ENCODE measurements around the gene NENF.
A peak's percentile ranks its signal among the peaks of the same experiment; 100 is the strongest.

NENF gene

DNA sequence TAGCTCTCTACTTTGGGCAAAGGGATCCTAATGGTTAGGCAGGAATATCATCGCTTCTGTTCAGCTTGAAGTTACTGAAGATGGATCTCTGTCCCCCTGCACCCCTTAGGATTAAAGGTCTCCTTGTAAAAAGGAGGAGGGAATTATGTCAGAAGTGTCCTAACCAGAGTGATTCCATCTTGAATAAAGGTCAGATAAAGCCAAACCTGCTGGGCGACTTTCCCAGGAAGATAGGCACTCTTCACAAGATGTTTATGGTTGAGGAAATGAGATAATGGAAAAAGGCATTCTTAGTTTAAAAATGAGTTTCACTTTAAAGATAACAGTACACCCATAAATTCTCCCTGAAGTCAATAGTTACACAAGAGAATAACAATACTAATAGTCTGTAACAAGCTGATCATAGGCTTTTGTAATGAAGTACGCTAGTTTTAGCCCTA, 1.7 kb upstream of the NENF start:
- no peaks in the 10 kb centered on the region for H3K36me3 ChIP-seq (ENCODE audit: control insufficient read depth, insufficient read depth, low read length)
- H3K27me3 ChIP-seq (replicated peaks; ENCODE audit: control insufficient read depth, insufficient read depth, low read length, poor library complexity, severe bottlenecking), result no peaks in the 10 kb centered on the region
- peaks cover 14% of the 10 kb centered on the region for H3K4me1 ChIP-seq (ENCODE audit: control insufficient read depth, insufficient read depth, low read length, poor library complexity, severe bottlenecking)
- no peak for DNase-seq
- H3K4me3 ChIP-seq (ENCODE audit: insufficient read depth, low read depth, low read length, poor library complexity, severe bottlenecking), result no peak overlapping the region
- H3K27ac ChIP-seq (ENCODE audit: insufficient read depth, low read length, poor library complexity, severe bottlenecking), result no peak overlapping the region
- H3K9me3 ChIP-seq (ENCODE audit: control insufficient read depth, low read length), result no peaks in the 10 kb centered on the region

GRCh38 chr1:212431644-212432043, 1.1 kb upstream of the NENF start:
- Histone ChIP-seq H3K27me3 (replicated peaks; ENCODE audit: control insufficient read depth, insufficient read depth, low read length, poor library complexity, severe bottlenecking) (no peaks in the 10 kb centered on the region), H3K9me3 (ENCODE audit: control insufficient read depth, low read length) (no peaks in the 10 kb centered on the region), H3K4me3 (ENCODE audit: insufficient read depth, low read depth, low read length, poor library complexity, severe bottlenecking) (no peak overlapping the region), H3K4me1 (ENCODE audit: control insufficient read depth, insufficient read depth, low read length, poor library complexity, severe bottlenecking) (peaks cover 14% of the 10 kb centered on the region), H3K27ac (ENCODE audit: insufficient read depth, low read length, poor library complexity, severe bottlenecking) (no peak overlapping the region), H3K36me3 (ENCODE audit: control insufficient read depth, insufficient read depth, low read length) (no peaks in the 10 kb centered on the region)
- DNase-seq, result no peak

DNA sequence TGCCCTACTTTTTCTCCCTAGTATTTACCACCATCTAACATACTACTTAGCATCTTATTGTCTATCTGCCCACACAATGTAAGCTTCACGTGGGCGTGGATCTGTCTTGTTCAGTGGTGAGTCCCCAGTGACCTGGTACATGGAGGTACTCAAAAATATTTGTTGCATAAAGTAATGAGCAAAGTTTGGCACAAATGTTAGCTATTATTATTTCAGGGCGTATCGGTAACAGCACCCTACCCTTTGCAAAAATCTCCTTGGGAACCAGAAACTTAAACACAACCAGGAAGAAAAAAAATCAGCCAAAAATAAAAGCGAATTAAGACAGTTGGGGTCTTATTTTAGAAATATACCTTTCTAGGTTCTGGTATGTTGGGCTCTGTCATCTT, 454 bp upstream of the NENF start:
- Histone ChIP-seq H3K36me3 (ENCODE audit: control insufficient read depth, insufficient read depth, low read length) (no peaks in the 10 kb centered on the region), H3K4me1 (ENCODE audit: control insufficient read depth, insufficient read depth, low read length, poor library complexity, severe bottlenecking) (peaks cover 14% of the 10 kb centered on the region), H3K9me3 (ENCODE audit: control insufficient read depth, low read length) (no peaks in the 10 kb centered on the region), H3K27ac (ENCODE audit: insufficient read depth, low read length, poor library complexity, severe bottlenecking) (peak overlapping the region; percentile 34), H3K27me3 (replicated peaks; ENCODE audit: control insufficient read depth, insufficient read depth, low read length, poor library complexity, severe bottlenecking) (no peaks in the 10 kb centered on the region), H3K4me3 (ENCODE audit: insufficient read depth, low read depth, low read length, poor library complexity, severe bottlenecking) (peak overlapping the region; percentile 65)
- DNase-seq, result no peak

- Histone ChIP-seq H3K27ac (ENCODE audit: insufficient read depth, low read length, poor library complexity, severe bottlenecking) (no peak overlapping the region), H3K4me3 (ENCODE audit: insufficient read depth, low read depth, low read length, poor library complexity, severe bottlenecking) (peak overlapping the region; percentile 65)
Observed at GRCh38 chr1:212433577-212434462, 1.1 kb downstream of the NENF start.

GRCh38 chr1:212434992-212435391, 2.3 kb downstream of the NENF start:
- Histone ChIP-seq H3K4me3 (ENCODE audit: insufficient read depth, low read depth, low read length, poor library complexity, severe bottlenecking) (no peak overlapping the region), H3K36me3 (ENCODE audit: control insufficient read depth, insufficient read depth, low read length) (no peaks in the 10 kb centered on the region), H3K27ac (ENCODE audit: insufficient read depth, low read length, poor library complexity, severe bottlenecking) (no peak overlapping the region), H3K27me3 (replicated peaks; ENCODE audit: control insufficient read depth, insufficient read depth, low read length, poor library complexity, severe bottlenecking) (no peaks in the 10 kb centered on the region), H3K9me3 (ENCODE audit: control insufficient read depth, low read length) (no peaks in the 10 kb centered on the region), H3K4me1 (ENCODE audit: control insufficient read depth, insufficient read depth, low read length, poor library complexity, severe bottlenecking) (peaks cover 14% of the 10 kb centered on the region)
- no peak for DNase-seq

More at GRCh38 chr1:212433577-212434462, 1.1 kb downstream of the NENF start:
- Histone ChIP-seq H3K27me3 (replicated peaks; ENCODE audit: control insufficient read depth, insufficient read depth, low read length, poor library complexity, severe bottlenecking) (no peaks in the 10 kb centered on the region), H3K36me3 (ENCODE audit: control insufficient read depth, insufficient read depth, low read length) (no peaks in the 10 kb centered on the region), H3K9me3 (ENCODE audit: control insufficient read depth, low read length) (no peaks in the 10 kb centered on the region), H3K4me1 (ENCODE audit: control insufficient read depth, insufficient read depth, low read length, poor library complexity, severe bottlenecking) (peaks cover 14% of the 10 kb centered on the region)
- DNase-seq, result no peak

- H3K36me3 ChIP-seq (ENCODE audit: control insufficient read depth, insufficient read depth, low read length), result no peaks in the 10 kb centered on the region
- DNase-seq, result no peak
- no peak overlapping the region for H3K4me3 ChIP-seq (ENCODE audit: insufficient read depth, low read depth, low read length, poor library complexity, severe bottlenecking)
- H3K27ac ChIP-seq (ENCODE audit: insufficient read depth, low read length, poor library complexity, severe bottlenecking), result no peak overlapping the region
- H3K9me3 ChIP-seq (ENCODE audit: control insufficient read depth, low read length), result no peaks in the 10 kb centered on the region
- peaks cover 12% of the 10 kb centered on the region for H3K4me1 ChIP-seq (ENCODE audit: control insufficient read depth, insufficient read depth, low read length, poor library complexity, severe bottlenecking)
- H3K27me3 ChIP-seq (replicated peaks; ENCODE audit: control insufficient read depth, insufficient read depth, low read length, poor library complexity, severe bottlenecking), result no peaks in the 10 kb centered on the region
Observed at GRCh38 chr1:212437179-212437798, 4.6 kb downstream of the NENF start.

GRCh38 chr1:212438831-212439237, 6.1 kb downstream of the NENF start:
- no peak for DNase-seq
- Histone ChIP-seq H3K9me3 (ENCODE audit: control insufficient read depth, low read length) (no peaks in the 10 kb centered on the region), H3K36me3 (ENCODE audit: control insufficient read depth, insufficient read depth, low read length) (no peaks in the 10 kb centered on the region), H3K4me3 (ENCODE audit: insufficient read depth, low read depth, low read length, poor library complexity, severe bottlenecking) (no peak overlapping the region), H3K27ac (ENCODE audit: insufficient read depth, low read length, poor library complexity, severe bottlenecking) (no peak overlapping the region), H3K4me1 (ENCODE audit: control insufficient read depth, insufficient read depth, low read length, poor library complexity, severe bottlenecking) (peaks cover 3% of the 10 kb centered on the region), H3K27me3 (replicated peaks; ENCODE audit: control insufficient read depth, insufficient read depth, low read length, poor library complexity, severe bottlenecking) (no peaks in the 10 kb centered on the region)

- Histone ChIP-seq H3K9me3 (ENCODE audit: control insufficient read depth, low read length) (no peaks in the 10 kb centered on the region), H3K27me3 (replicated peaks; ENCODE audit: control insufficient read depth, insufficient read depth, low read length, poor library complexity, severe bottlenecking) (no peaks in the 10 kb centered on the region), H3K4me3 (ENCODE audit: insufficient read depth, low read depth, low read length, poor library complexity, severe bottlenecking) (no peak overlapping the region), H3K27ac (ENCODE audit: insufficient read depth, low read length, poor library complexity, severe bottlenecking) (no peak overlapping the region), H3K4me1 (ENCODE audit: control insufficient read depth, insufficient read depth, low read length, poor library complexity, severe bottlenecking) (no peaks in the 10 kb centered on the region), H3K36me3 (ENCODE audit: control insufficient read depth, insufficient read depth, low read length) (no peaks in the 10 kb centered on the region)
- DNase-seq, result no peak
Observed at GRCh38 chr1:212440419-212440818, 7.7 kb downstream of the NENF start.

DNA sequence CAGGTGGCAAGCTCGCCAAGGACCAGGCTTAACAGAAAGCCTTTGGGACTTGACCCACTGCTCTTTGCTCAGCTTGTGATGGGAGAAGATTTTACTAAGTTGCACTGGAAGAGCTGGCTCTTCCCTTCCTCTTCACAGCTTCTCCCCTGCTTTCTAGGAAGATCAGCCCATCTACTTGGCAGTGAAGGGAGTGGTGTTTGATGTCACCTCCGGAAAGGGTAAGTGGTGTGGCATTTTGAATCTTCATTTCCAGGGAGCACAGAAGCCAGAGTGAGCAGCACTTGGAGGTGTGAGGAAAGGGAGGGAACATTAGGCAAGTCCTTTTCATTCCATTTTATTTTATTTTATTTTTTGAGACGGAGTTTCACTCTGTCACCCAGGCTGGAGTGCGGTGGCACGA, 9.7 kb downstream of the NENF start:
- DNase-seq, result no peak
- H3K4me3 ChIP-seq (ENCODE audit: insufficient read depth, low read depth, low read length, poor library complexity, severe bottlenecking), result no peak overlapping the region
- no peaks in the 10 kb centered on the region for H3K9me3 ChIP-seq (ENCODE audit: control insufficient read depth, low read length)
- H3K27ac ChIP-seq (ENCODE audit: insufficient read depth, low read length, poor library complexity, severe bottlenecking), result no peak overlapping the region
- no peaks in the 10 kb centered on the region for H3K4me1 ChIP-seq (ENCODE audit: control insufficient read depth, insufficient read depth, low read length, poor library complexity, severe bottlenecking)
- no peaks in the 10 kb centered on the region for H3K27me3 ChIP-seq (replicated peaks; ENCODE audit: control insufficient read depth, insufficient read depth, low read length, poor library complexity, severe bottlenecking)
- no peaks in the 10 kb centered on the region for H3K36me3 ChIP-seq (ENCODE audit: control insufficient read depth, insufficient read depth, low read length)

DNA sequence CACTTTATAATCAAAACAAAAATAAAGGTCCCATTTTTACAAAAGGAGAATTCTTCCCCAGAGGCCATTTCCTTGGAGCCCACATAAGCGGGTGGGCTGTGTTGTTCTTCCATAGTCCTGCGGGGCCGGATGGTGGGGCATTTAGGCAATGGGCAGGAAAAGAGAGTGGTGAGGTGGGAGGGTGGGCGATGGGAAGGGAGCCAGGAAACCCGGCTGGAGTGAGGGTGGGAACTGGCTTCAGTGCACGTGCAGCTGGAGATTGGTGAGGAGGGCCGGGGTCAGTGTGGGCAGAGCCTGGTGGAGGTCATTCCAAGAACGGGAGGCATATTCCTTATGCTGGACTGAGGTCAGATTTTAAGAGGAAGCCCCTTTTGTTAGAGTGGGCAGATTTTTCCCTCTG, 13.6 kb downstream of the NENF start:
- Histone ChIP-seq H3K27me3 (replicated peaks; ENCODE audit: control insufficient read depth, insufficient read depth, low read length, poor library complexity, severe bottlenecking) (no peaks in the 10 kb centered on the region), H3K36me3 (ENCODE audit: control insufficient read depth, insufficient read depth, low read length) (no peaks in the 10 kb centered on the region), H3K27ac (ENCODE audit: insufficient read depth, low read length, poor library complexity, severe bottlenecking) (no peak overlapping the region), H3K9me3 (ENCODE audit: control insufficient read depth, low read length) (no peaks in the 10 kb centered on the region), H3K4me3 (ENCODE audit: insufficient read depth, low read depth, low read length, poor library complexity, severe bottlenecking) (no peak overlapping the region), H3K4me1 (ENCODE audit: control insufficient read depth, insufficient read depth, low read length, poor library complexity, severe bottlenecking) (no peaks in the 10 kb centered on the region)
- DNase-seq, result no peak

All from effector memory CD4-positive, alpha-beta T cell (primary cell).